ENCODE results near the gene PLCG2. TPM values are rescaled to one million over a fixed set of nuclear protein-coding genes. Genes with fewer than 3 reads are reported as not detected.

Gene PLCG2
- total RNA-seq, 2 experiments from 2014 or later = 7.0 to 7.6 TPM

DNA sequence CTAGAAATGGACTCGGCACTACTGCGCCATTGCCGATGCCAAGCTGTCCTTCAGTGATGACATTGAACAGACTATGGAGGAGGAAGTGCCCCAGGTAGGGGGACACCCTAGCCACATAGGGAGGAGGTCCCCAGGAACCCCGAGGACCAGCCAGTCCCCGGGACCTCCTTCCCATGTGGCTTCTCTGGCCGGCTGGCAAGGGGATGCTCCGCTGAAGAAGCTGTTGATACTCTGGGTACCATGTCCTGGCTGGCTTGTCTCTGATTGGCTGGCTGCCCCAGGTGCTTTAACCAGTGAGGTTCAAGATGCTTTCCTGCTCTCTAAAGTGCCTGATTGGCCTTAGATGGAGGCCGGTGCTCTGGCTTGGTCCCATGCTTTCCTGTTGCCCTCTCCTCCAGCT is 128.6 kb downstream of the PLCG2 start:
- Mint-ChIP-seq H3K4me3 (no peak overlapping the region), H3K27ac (no peak overlapping the region), H3K4me1 (no peaks in the 10 kb centered on the region), H3K9me3 (ENCODE audit: low read depth) (no peaks in the 10 kb centered on the region), H3K27me3 (no peaks in the 10 kb centered on the region), H3K36me3 (ENCODE audit: low read depth) (no peaks in the 10 kb centered on the region)
- CTCF ChIA-PET = interaction anchor here (0.6 to 1.0 kb wide), 2 partner anchors 22 to 47 kb away, joined by 3 read pairs; no protein-coding TSS in a partner anchor
- POLR2A ChIA-PET = no interaction called here
- DNase-seq = no peak
- no peak for ATAC-seq
- intact Hi-C loops (cut with DNase I, micrococcal nuclease) = no loop called here

DNA sequence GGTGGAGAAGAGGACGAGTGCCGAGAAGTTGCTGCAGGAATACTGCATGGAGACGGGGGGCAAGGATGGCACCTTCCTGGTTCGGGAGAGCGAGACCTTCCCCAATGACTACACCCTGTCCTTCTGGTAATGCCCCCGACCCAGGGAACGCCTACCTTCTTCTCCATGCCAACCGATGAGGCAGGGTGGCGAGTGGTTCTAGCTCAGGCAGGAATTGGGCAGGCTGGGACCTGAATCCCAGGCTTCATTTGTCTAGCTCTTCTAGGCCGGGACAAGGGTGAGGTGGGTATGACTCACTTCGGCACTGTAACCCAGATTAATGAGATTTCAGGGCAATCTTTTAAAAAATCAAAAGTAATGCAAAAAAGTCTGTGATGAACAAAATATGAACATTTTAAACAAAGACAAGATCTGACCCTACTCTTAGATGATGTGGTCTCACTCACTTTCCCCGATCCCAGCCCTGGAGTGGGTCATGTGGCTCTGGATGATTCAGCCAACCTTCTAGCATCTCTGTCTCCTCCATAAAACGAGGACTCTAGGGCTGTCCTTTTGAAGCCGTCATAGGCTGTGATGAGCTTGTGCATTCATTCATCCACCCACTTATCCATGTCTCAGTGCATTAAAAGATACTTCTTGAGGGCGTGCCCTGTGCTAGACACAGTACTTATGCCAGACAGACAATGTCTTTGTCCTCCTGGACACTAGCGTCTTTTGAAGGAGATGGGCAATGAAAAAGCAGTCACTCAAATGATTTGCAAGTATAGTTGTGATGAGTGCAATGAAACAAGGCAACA is 129.6 kb downstream of the PLCG2 start:
- ChIA-PET POLR2A (no interaction called here), CTCF (no interaction called here)
- H3K4me3 Mint-ChIP-seq = no peak overlapping the region
- ATAC-seq (no peak), DNase-seq (no peak)
- no peak overlapping the region for H3K27ac Mint-ChIP-seq
- no peaks in the 10 kb centered on the region for H3K36me3 Mint-ChIP-seq (ENCODE audit: low read depth)
- H3K27me3 Mint-ChIP-seq = no peaks in the 10 kb centered on the region
- intact Hi-C loops (cut with DNase I, micrococcal nuclease) = no loop called here
- no peaks in the 10 kb centered on the region for H3K4me1 Mint-ChIP-seq
- H3K9me3 Mint-ChIP-seq (ENCODE audit: low read depth) = no peaks in the 10 kb centered on the region

DNA sequence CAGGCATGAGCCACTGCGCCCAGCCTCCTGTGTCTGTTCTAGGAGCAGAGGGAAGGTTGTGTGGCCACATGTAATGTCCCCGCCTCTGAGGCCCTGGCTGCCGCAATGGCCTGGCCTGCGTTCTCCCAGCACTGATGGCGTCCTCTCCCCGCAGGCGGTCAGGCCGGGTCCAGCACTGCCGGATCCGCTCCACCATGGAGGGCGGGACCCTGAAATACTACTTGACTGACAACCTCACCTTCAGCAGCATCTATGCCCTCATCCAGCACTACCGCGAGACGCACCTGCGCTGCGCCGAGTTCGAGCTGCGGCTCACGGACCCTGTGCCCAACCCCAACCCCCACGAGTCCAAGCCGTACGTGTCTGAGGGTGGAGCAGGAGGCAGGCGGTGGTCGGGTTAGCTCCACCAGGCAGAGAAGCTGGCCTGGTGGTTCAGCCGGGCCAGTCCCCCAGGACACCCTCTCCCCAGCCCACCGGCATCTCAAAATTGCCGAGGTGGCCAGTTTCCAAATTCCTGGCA is 131.3 kb downstream of the PLCG2 start:
- POLR2A ChIA-PET = no interaction called here
- CTCF ChIA-PET = no interaction called here
- no peaks in the 10 kb centered on the region for H3K4me1 Mint-ChIP-seq

GRCh38 chr16:81912395-81912794 is 133.3 kb downstream of the PLCG2 start:
- no peaks in the 10 kb centered on the region for H3K36me3 Mint-ChIP-seq (ENCODE audit: low read depth)
- intact Hi-C loops (cut with DNase I, micrococcal nuclease) = no loop called here
- no peaks in the 10 kb centered on the region for H3K4me1 Mint-ChIP-seq
- DNase-seq (no peak), ATAC-seq (no peak)
- H3K27me3 Mint-ChIP-seq = no peaks in the 10 kb centered on the region
- no peak overlapping the region for H3K27ac Mint-ChIP-seq
- H3K4me3 Mint-ChIP-seq = no peak overlapping the region
- CTCF ChIA-PET = no interaction called here
- POLR2A ChIA-PET = no interaction called here
- H3K9me3 Mint-ChIP-seq (ENCODE audit: low read depth) = no peaks in the 10 kb centered on the region

More for the DNA sequence above, 131.3 kb downstream of the PLCG2 start:
- Mint-ChIP-seq H3K27me3 (no peaks in the 10 kb centered on the region), H3K9me3 (ENCODE audit: low read depth) (no peaks in the 10 kb centered on the region), H3K36me3 (ENCODE audit: low read depth) (no peaks in the 10 kb centered on the region), H3K4me3 (no peak overlapping the region), H3K27ac (no peak overlapping the region)
- no peak for ATAC-seq
- no peak for DNase-seq
- intact Hi-C loops (cut with DNase I, micrococcal nuclease) = no loop called here

DNA sequence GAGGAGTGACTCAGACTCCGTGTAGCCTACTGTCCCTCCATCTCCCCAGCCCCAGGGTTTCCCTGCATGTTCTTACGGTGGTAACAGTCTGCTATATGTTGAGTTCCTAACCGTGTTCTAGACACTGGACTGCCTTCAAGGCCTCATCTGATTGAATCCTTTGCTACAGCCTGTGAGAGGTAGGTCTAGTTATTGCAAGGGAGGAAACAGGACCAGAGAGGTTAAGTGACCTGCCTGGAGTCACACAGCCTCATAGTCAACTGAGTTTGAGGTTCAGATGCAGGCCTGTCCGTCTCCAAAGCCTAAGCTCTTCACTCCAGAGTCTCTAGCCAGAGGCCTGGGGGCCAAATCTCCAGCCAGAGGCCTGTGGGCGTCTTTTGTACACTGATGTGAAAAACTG is 134.1 kb downstream of the PLCG2 start:
- intact Hi-C loops (cut with DNase I, micrococcal nuclease) = no loop called here
- DNase-seq (no peak), ATAC-seq (no peak)
- Mint-ChIP-seq H3K36me3 (ENCODE audit: low read depth) (no peaks in the 10 kb centered on the region), H3K4me3 (no peak overlapping the region), H3K9me3 (ENCODE audit: low read depth) (no peaks in the 10 kb centered on the region), H3K27me3 (no peaks in the 10 kb centered on the region), H3K27ac (no peak overlapping the region), H3K4me1 (no peaks in the 10 kb centered on the region)
- ChIA-PET POLR2A (no interaction called here), CTCF (no interaction called here)

DNA sequence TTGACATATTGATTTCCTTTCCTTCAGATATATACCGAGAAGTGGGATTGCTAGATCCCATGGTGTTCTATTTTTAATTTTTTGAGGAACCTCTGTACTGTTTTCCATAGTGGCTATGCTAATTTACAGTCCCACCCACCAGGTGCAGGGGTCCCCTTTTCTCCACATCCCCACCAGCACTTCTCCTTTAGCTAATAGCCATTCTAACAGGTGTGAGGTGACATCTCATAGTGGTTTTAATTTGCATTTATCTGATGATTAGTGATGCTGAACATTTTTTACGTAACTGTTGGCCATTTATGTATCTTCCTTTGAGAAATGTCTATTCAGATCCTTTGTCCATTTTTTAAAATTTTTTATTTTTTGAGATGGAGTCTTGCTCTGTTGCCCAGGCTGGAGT is 138.3 kb downstream of the PLCG2 start:
- POLR2A ChIA-PET = no interaction called here
- ATAC-seq = no peak
- intact Hi-C loops (cut with DNase I, micrococcal nuclease) = no loop called here
- Mint-ChIP-seq H3K36me3 (ENCODE audit: low read depth) (no peaks in the 10 kb centered on the region), H3K4me1 (no peaks in the 10 kb centered on the region), H3K27me3 (peaks cover 2% of the 10 kb centered on the region), H3K4me3 (no peak overlapping the region), H3K27ac (no peak overlapping the region), H3K9me3 (ENCODE audit: low read depth) (no peaks in the 10 kb centered on the region)
- no peak for DNase-seq
- CTCF ChIA-PET = interaction anchor here (1.7 kb wide), 1 partner anchor 178 kb away, joined by 4 read pairs; no protein-coding TSS in a partner anchor

- Mint-ChIP-seq H3K9me3 (ENCODE audit: low read depth) (no peaks in the 10 kb centered on the region), H3K36me3 (ENCODE audit: low read depth) (no peaks in the 10 kb centered on the region), H3K4me3 (no peak overlapping the region), H3K27me3 (peaks cover 2% of the 10 kb centered on the region), H3K4me1 (no peaks in the 10 kb centered on the region), H3K27ac (no peak overlapping the region)
- POLR2A ChIA-PET = interaction anchor here (0.7 kb wide), 1 partner anchor 14 kb away, joined by 3 read pairs; no protein-coding TSS in a partner anchor
- CTCF ChIA-PET = interaction anchor here (0.7 kb wide), 2 partner anchors 484 to 1200 kb away, joined by 3 to 4 read pairs; no protein-coding TSS in a partner anchor
- intact Hi-C loops (cut with DNase I, micrococcal nuclease) = no loop called here
- ATAC-seq = no peak
- no peak for DNase-seq
Measured at GRCh38 chr16:81918927-81919326, 139.8 kb downstream of the PLCG2 start.

- H3K4me1 Mint-ChIP-seq = no peaks in the 10 kb centered on the region
- H3K27ac Mint-ChIP-seq = no peak overlapping the region
- peaks cover 2% of the 10 kb centered on the region for H3K27me3 Mint-ChIP-seq
- ChIA-PET POLR2A (no interaction called here), CTCF (no interaction called here)
- intact Hi-C loops (cut with DNase I, micrococcal nuclease) = no loop called here
- no peak for DNase-seq
- no peak overlapping the region for H3K4me3 Mint-ChIP-seq
- ATAC-seq = no peak
- H3K36me3 Mint-ChIP-seq (ENCODE audit: low read depth) = no peaks in the 10 kb centered on the region
- no peaks in the 10 kb centered on the region for H3K9me3 Mint-ChIP-seq (ENCODE audit: low read depth)
Measured at GRCh38 chr16:81920498-81920897, 141.4 kb downstream of the PLCG2 start.

DNA sequence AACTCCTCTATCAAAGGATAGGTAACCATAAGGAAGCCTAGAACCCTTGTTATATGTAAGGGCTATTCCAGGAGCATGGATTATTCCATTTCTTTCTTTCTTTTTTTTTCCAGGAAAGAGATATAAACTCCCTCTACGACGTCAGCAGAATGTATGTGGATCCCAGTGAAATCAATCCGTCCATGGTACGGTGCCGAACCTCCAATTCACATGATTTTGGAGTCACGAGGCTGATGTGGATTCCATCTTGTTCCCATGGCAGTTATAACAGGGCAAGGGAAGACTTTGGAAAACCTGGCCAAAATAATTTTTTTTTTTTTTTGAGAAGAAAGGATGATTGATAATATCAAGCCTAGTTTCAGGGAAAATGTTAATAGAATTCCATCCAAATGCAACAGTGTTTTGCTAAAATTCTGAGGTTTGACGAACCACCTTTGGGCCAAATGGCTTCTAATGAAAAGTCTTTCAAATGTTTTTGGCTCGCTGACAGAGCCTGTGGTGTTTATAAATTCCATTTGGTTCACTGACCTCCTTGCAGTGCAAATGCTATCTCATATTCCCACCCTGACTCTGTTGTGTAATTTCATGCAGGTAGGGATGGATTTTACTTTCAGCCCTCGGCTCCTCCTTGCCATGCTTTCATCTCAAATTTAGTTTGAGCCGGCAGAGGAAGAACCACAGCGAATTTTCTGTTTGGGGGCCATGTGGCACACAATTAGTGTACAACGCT is 142.2 kb downstream of the PLCG2 start:
- Mint-ChIP-seq H3K4me3 (no peak overlapping the region), H3K36me3 (ENCODE audit: low read depth) (no peaks in the 10 kb centered on the region), H3K27ac (no peak overlapping the region), H3K4me1 (no peaks in the 10 kb centered on the region), H3K27me3 (peaks cover 2% of the 10 kb centered on the region), H3K9me3 (ENCODE audit: low read depth) (no peaks in the 10 kb centered on the region)
- ChIA-PET POLR2A (no interaction called here), CTCF (interaction anchor here (0.7 kb wide), 1 partner anchor 141 kb away, joined by 3 read pairs; no protein-coding TSS in a partner anchor)
- ATAC-seq (no peak), DNase-seq (no peak)
- intact Hi-C loops (cut with DNase I, micrococcal nuclease) = no loop called here

GRCh38 chr16:81921843-81922584 is 142.9 kb downstream of the PLCG2 start:
- peaks cover 2% of the 10 kb centered on the region for H3K27me3 Mint-ChIP-seq
- H3K27ac Mint-ChIP-seq = no peak overlapping the region
- H3K9me3 Mint-ChIP-seq (ENCODE audit: low read depth) = no peaks in the 10 kb centered on the region
- POLR2A ChIA-PET = no interaction called here
- DNase-seq (no peak), ATAC-seq (no peak)
- H3K4me3 Mint-ChIP-seq = no peak overlapping the region
- CTCF ChIA-PET = interaction anchor here (0.7 to 0.9 kb wide), 2 partner anchors 20 to 141 kb away, joined by 3 read pairs; no protein-coding TSS in a partner anchor
- intact Hi-C loops (cut with DNase I, micrococcal nuclease) = no loop called here
- no peaks in the 10 kb centered on the region for H3K36me3 Mint-ChIP-seq (ENCODE audit: low read depth)
- H3K4me1 Mint-ChIP-seq = no peaks in the 10 kb centered on the region

GRCh38 chr16:81923296-81923695 is 144.2 kb downstream of the PLCG2 start:
- Mint-ChIP-seq H3K27me3 (peaks cover 2% of the 10 kb centered on the region), H3K9me3 (ENCODE audit: low read depth) (no peaks in the 10 kb centered on the region), H3K4me1 (no peaks in the 10 kb centered on the region), H3K36me3 (ENCODE audit: low read depth) (no peaks in the 10 kb centered on the region), H3K27ac (no peak overlapping the region), H3K4me3 (no peak overlapping the region)
- CTCF ChIA-PET = interaction anchor here (0.6 kb wide), 1 partner anchor 18 kb away, joined by 3 read pairs; no protein-coding TSS in a partner anchor
- ATAC-seq (no peak), DNase-seq (no peak)
- intact Hi-C loops (cut with DNase I, micrococcal nuclease) = no loop called here
- POLR2A ChIA-PET = no interaction called here
